ENCODE data around the gene WDR41.

WDR41 gene

DNA sequence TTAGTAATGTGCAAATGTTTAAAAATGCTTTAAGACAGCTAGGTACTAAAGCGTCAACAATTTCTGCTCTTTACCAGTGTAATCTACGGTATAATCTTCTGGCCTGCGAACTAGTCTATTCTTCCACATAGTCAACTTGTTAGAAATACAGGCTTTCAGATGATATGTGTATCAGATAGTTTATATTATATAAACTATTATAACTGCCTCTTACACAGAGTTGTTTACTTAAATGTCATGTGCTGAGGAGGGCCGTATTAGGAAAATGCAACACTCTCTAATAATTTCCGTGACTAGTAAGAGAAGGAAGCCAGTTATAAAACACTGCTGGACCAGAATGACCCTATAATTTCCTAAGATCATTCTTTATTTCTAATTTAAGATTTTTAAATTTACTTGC, 63.6 kb downstream of the WDR41 start:
- DNase-seq (ENCODE audit: low read depth in 2 of 2): no peak
- no peak for TF ChIP-seq CTCF (IDR thresholded peaks at IDR 0.05; ENCODE audit: low read depth, low read length)

DNA sequence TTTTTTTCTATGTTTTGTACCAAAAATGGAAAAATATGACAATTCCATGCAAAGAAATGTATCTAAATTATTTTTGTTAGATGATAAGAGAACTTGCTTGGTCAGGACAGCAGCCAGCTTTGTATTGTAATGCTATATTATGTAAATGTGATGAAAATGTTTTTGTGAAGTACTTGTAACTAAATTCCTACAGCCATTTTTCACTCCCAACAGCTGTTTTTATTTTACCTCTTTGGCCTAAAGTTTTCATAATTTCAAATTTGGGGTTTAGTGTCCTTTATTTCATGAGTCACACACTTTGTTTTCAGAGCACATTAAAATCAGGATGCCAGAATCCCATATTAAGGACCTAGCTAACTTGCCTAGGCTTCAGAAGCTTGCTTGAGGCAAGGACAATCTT, 64.1 kb downstream of the WDR41 start:
- DNase-seq (ENCODE audit: low read depth in 2 of 2): peak in 1 of 2 donors; percentile 14
- no peak for TF ChIP-seq CTCF (IDR thresholded peaks at IDR 0.05; ENCODE audit: low read depth, low read length)
- no peak overlapping the region for H3K4me3 ChIP-seq (replicated peaks in 1 of 2; ENCODE audit: low read depth in 2 of 2, low read length in 2 of 2)

More for the DNA sequence above, 63.6 kb downstream of the WDR41 start:
- H3K4me3 ChIP-seq (replicated peaks in 1 of 2; ENCODE audit: low read depth in 2 of 2, low read length in 2 of 2): no peak overlapping the region

DNA sequence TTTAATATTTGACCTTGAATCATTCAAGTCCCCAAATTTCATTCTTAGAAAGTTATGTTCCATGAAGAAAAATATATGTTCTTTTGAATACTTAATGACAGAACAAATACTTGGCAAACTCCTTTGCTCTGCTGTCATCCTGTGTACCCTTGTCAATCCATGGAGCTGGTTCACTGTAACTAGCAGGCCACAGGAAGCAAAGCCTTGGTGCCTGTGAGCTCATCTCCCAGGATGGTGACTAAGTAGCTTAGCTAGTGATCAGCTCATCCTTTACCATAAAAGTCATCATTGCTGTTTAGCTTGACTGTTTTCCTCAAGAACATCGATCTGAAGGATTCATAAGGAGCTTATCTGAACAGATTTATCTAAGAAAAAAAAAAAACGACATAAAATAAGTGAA, 65.4 kb downstream of the WDR41 start:
- no peak overlapping the region for H3K4me3 ChIP-seq (replicated peaks in 1 of 2; ENCODE audit: low read depth in 2 of 2, low read length in 2 of 2)
- peak in 1 of 2 donors; percentile 78 for DNase-seq (ENCODE audit: low read depth in 2 of 2)
- TF ChIP-seq CTCF (IDR thresholded peaks at IDR 0.05; ENCODE audit: low read depth, low read length): no peak

DNA sequence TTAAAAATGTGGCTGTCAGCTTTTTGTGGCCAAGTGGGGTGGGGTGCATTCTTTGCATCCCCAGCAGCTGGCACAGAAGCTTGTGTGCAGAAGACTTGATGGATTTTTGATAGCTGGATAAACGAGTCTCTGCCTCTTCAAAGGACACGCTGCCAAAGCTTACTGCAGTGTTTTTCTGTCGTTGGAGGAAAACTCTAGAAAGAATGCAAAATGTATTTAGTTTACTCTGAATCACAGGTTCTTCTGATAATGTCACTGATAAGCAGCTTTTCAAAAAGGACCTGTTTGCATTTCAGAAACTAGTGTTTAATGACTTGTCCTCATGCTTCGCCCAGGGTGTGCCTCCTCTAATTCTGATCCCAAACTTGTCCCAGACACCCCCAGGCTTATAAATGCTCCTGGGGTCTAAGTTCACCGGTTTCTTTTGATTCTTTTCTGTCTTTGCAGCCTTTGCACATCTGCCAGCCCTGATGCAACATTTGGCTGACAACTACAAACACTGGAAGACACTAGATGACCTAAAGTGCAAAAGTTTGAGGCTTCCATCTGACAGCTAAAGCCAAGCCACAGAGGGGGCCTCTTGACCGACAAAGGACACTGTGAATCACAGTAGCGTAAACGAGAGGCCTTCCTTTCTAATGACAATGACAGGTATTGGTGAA, 66.0 kb downstream of the WDR41 start:
- peak in 1 of 2 donors; percentile 13 for DNase-seq (ENCODE audit: low read depth in 2 of 2)
- no peak for TF ChIP-seq CTCF (IDR thresholded peaks at IDR 0.05; ENCODE audit: low read depth, low read length)
- H3K4me3 ChIP-seq (replicated peaks in 1 of 2; ENCODE audit: low read depth in 2 of 2, low read length in 2 of 2): no peak overlapping the region

- no peak for DNase-seq (ENCODE audit: low read depth in 2 of 2)
- TF ChIP-seq CTCF (IDR thresholded peaks at IDR 0.05; ENCODE audit: low read depth, low read length): no peak
- no peak overlapping the region for H3K4me3 ChIP-seq (replicated peaks in 1 of 2; ENCODE audit: low read depth in 2 of 2, low read length in 2 of 2)
These were observed 66.7 kb downstream of the WDR41 start for GRCh38 chr5:77425420-77425819.

DNA sequence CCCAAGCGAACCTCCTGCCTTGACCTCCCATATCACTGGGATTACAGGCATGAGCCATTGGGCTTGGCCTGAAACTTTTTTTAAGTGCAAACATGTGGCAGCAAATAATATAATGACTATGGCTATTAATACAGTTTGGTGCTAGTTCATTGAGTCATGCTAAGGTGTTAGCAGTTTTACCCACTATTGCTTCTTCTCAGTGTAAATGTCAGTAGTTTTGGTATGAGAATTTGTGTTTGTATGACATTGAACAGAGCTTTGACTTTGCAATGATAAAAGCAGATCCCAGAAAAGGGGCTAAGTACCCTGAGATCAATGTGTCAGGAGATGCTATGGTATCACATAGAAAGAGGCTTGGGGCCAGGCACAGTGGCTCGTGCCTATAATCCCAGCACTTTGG, 67.2 kb downstream of the WDR41 start:
- no peak for DNase-seq (ENCODE audit: low read depth in 2 of 2)
- no peak for TF ChIP-seq CTCF (IDR thresholded peaks at IDR 0.05; ENCODE audit: low read depth, low read length)
- no peak overlapping the region for H3K4me3 ChIP-seq (replicated peaks in 1 of 2; ENCODE audit: low read depth in 2 of 2, low read length in 2 of 2)

Data from cardiac fibroblast (primary cell).